Heart left ventricle (tissue), 16 donors: ENCODE results near the gene KRR1. TPM values are rescaled to one million over a fixed set of nuclear protein-coding genes. Genes with fewer than 3 reads are reported as not detected.

Experiments
- ATAC-seq, 4 donors: fragments of 200-7000 bp; cut with Tn5 transposase; one replicate each; pipeline ENCODE4 v1.9.1; 2020 to 2022; ENCODE audit warnings: moderate library complexity in 4 of 4, mild to moderate bottlenecking in 3 of 4, moderate number of reproducible peaks in 1 of 4
- DNase-seq, 5 donors: peaks; one replicate each; pipeline ENCODE4 v3.0.0-alpha.2; 2020
- H3K27ac ChIP-seq, 12 donors: fragments of 200-600 bp; sonication (generic) in 4 of 12; one replicate each; pipeline versions ENCODE4 v1.5.0 to v1.8.0; 2016 to 2022; ENCODE audit warnings: mild to moderate bottlenecking in 2 of 12
- H3K27me3 ChIP-seq, 9 donors: fragments of 200-600 bp; sonication (generic) in 2 of 9; one replicate each; pipeline versions ENCODE4 v1.5.1 to v1.8.0; 2016 to 2022; ENCODE audit warnings: mild to moderate bottlenecking in 3 of 9
- H3K36me3 ChIP-seq, 9 donors: fragments of 200-600 bp; sonication (generic) in 2 of 9; one replicate each; pipeline versions ENCODE4 v1.5.0 to v1.8.0; 2018 to 2022; ENCODE audit warnings: mild to moderate bottlenecking in 2 of 9
- H3K4me1 ChIP-seq, 12 donors: fragments of 200-600 bp; sonication (generic) in 4 of 12; one replicate each; pipeline versions ENCODE4 v1.5.0 to v1.8.0; 2016 to 2022; ENCODE audit warnings: mild to moderate bottlenecking in 3 of 12
- H3K4me3 ChIP-seq, 12 donors: fragments of 200-600 bp; sonication (generic) in 4 of 12; one replicate each; pipeline versions ENCODE4 v1.5.0 to v1.8.0; 2017 to 2022; ENCODE audit warnings: mild to moderate bottlenecking in 9 of 12, moderate library complexity in 4 of 12
- H3K9me3 ChIP-seq, 12 donors: fragments of 200-600 bp; sonication (generic) in 4 of 12; one replicate each; pipeline versions ENCODE4 v1.5.0 to v1.8.0; 2016 to 2022; ENCODE audit warnings: mild to moderate bottlenecking in 1 of 12
- POLR2A ChIP-seq, 2 donors: fragments of 450-650 bp; IDR thresholded peaks; one replicate each; pipeline ENCODE4 v1.6.1; 2017; ENCODE audit warnings: antibody characterized with exemption in 2 of 2, mild to moderate bottlenecking in 2 of 2, moderate library complexity in 2 of 2
- WGBS, 4 donors: extraction: QIAGEN DNeasy Blood & Tissue Kit in 2 of 4; methylation state at CpG; one replicate each; pipeline versions ENCODE4 v1.1.5 to v1.1.7; 2013 to 2018; 5-methylcytosine and 5-hydroxymethylcytosine counted together
- intact Hi-C, 10 donors: fragments of 100-400 bp; cut with DNase I; formaldehyde crosslinking; loops; one replicate each; pipeline versions ENCODE4 v1.11.1 to v1.14.2; 2022
- polyA plus RNA-seq, 2 donors: library from polyadenylated mRNA; stranded (reverse); fragments of 200-250 nt; gene quantifications; one replicate each; pipeline ENCODE4 v1.2.3, GENCODE V29; 2013
- total RNA-seq, 9 donors: library from RNA; depleted of rRNA in 2 of 9; stranded (reverse); fragments of >200 nt in 2 of 9; fragmentation: NEBNext Ultra II Directional in 3 of 9; extraction: Animal tissue kit (Norgen Biotek cat#: 25700) in 3 of 9; gene quantifications; one replicate each; pipeline versions ENCODE4 v1.1.0 to v1.2.4, GENCODE V29; 2016 to 2023
- TF ChIP-seq, protein P1 (sequence below), 12 donors: fragments of 200-600 bp; sonication (generic) in 4 of 12; IDR thresholded peaks; one replicate each; pipeline versions ENCODE4 v1.5.0 to v1.8.0; 2018 to 2022; ENCODE audit warnings: antibody characterized with exemption in 12 of 12, mild to moderate bottlenecking in 5 of 12
- donor health status: ischemic (EF 13 %, LVEDD 7.1; RV severe dilation, severe dysfunction).
- donor health status: healthy with polysubstance abuse.
- donor health status: DM: no; HTN: yes; CAD: no.
- donor health status: DM: no; HTN: no; CAD: no.
- donor health status: ischemic (EF 25% LVEDD 6.9; RV normal size, moderate dysfunction).
- donor health status: ischemic (EF 25% LVEDD 5.7; RV mildly dilated, moderate dysfunction).
- donor health status: healthy.
- donor health status: DM: yes; HTN: yes; CAD: no.
- donor health status: ischemic (EF 35%, LVEDD 5.7; RV mildly dilated, moderate dysfunction).
- donor health status: nonischemic (EF 11% LVEDD 7.7; RV severe dilation, severe dysfunction).
- donor health status: DM: yes; HTN: yes; CAD: no.
- donor health status: PGD.
- donor health status: ischemic (EF 29% LVEDD 5.4; RV normal size, mild dysfunction).
- donor health status: nonischemic (EF 23%, LVEDD 6.1; RV moderate dilation, normal function).

KRR1 gene
- total and polyA plus RNA-seq, 11 donors = 9.3 to 42.6 (median 30.5) TPM

DNA sequence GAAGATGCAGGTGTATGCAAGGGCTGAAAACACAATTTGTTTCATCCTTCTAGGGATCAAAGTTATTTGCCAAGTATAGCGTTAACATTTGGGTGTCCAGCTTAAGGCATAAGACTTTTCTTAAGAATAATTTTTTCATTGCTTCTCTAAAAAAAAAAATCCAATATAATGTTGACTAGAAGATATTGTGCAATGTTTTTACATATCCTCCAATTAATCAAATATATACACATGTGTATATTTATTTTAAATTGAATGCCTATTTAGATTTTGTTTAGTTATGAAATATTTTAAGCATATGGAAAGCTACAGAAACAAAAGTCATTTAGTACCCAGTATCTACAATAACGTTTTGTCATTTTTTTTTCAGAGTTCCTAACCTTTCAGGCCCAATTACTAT lies 28.5 kb upstream of the KRR1 start:
- no peak overlapping the region for H3K4me3 ChIP-seq
- no peak for DNase-seq
- no peak for TF ChIP-seq POLR2A (IDR thresholded peaks at IDR 0.05)
- TF ChIP-seq, protein P1, sequence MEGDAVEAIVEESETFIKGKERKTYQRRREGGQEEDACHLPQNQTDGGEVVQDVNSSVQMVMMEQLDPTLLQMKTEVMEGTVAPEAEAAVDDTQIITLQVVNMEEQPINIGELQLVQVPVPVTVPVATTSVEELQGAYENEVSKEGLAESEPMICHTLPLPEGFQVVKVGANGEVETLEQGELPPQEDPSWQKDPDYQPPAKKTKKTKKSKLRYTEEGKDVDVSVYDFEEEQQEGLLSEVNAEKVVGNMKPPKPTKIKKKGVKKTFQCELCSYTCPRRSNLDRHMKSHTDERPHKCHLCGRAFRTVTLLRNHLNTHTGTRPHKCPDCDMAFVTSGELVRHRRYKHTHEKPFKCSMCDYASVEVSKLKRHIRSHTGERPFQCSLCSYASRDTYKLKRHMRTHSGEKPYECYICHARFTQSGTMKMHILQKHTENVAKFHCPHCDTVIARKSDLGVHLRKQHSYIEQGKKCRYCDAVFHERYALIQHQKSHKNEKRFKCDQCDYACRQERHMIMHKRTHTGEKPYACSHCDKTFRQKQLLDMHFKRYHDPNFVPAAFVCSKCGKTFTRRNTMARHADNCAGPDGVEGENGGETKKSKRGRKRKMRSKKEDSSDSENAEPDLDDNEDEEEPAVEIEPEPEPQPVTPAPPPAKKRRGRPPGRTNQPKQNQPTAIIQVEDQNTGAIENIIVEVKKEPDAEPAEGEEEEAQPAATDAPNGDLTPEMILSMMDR (IDR thresholded peaks at IDR 0.05) = no peak
- H3K9me3 ChIP-seq = no peaks in the 10 kb centered on the region
- ATAC-seq = no peak
- intact Hi-C loops = no loop called here
- H3K36me3 ChIP-seq = no peaks in the 10 kb centered on the region
- no peaks in the 10 kb centered on the region for H3K27me3 ChIP-seq
- no peaks in the 10 kb centered on the region for H3K4me1 ChIP-seq
- no peak overlapping the region for H3K27ac ChIP-seq
- WGBS, 4 donors = 76 to 91% (median 82%) methylated on average over 2 of the region's 2 CpGs

DNA sequence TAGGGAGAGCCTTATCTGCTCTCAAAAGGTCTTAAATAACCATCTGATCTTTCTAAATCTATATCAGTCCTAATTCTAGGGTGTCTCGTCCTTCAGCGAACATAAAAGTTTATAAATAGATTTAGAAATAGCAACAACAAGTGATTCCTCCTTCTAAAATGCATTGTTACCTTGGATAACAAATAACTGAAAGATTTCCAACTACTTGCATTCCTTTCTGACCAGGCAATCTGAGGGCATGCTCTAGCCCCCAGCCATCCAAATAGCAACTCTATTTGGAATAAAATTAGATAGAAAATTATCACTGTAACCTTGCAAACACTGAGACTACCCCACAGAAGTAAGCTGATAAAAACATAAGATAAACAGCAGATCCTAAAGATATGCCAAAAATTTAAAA lies 21.8 kb upstream of the KRR1 start:
- ATAC-seq = no peak
- intact Hi-C loops = no loop called here
- WGBS, 4 donors = 52 to 68% (median 56%) methylated on average over 2 of the region's 2 CpGs
- no peak overlapping the region for H3K27ac ChIP-seq
- H3K4me1 ChIP-seq = peaks cover 0 to 6% (median 0%) of the 10 kb centered on the region in 12 donors
- no peak for TF ChIP-seq POLR2A (IDR thresholded peaks at IDR 0.05)
- TF ChIP-seq, protein P1 (IDR thresholded peaks at IDR 0.05) = no peak
- no peak for DNase-seq
- H3K27me3 ChIP-seq = no peaks in the 10 kb centered on the region
- no peaks in the 10 kb centered on the region for H3K9me3 ChIP-seq
- no peaks in the 10 kb centered on the region for H3K36me3 ChIP-seq
- no peak overlapping the region for H3K4me3 ChIP-seq

DNA sequence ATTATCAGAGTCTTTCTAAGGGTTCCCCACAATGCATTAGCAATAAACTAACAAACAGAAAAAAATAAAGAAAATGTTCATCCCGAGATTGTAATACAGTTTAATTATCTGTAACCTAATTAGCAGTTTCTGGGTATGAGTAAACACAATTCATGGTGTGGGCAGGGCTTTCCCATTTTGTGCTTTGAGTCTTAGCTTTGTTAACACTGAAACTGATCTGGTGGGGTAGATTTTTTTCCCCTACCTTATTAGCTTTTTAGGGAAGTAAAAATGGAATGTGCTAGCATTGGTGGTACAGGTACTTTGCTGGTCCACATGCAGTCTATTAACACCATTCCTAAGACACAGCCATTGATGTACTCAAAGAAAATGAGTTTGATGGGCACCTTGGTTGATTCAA lies 18.4 kb upstream of the KRR1 start:
- Histone ChIP-seq H3K4me1 (peaks cover 0 to 6% (median 0%) of the 10 kb centered on the region in 12 donors), H3K36me3 (no peaks in the 10 kb centered on the region), H3K27me3 (no peaks in the 10 kb centered on the region), H3K9me3 (no peaks in the 10 kb centered on the region), H3K4me3 (no peak overlapping the region), H3K27ac (no peak overlapping the region)
- ATAC-seq (no peak), DNase-seq (no peak)
- no peak for TF ChIP-seq POLR2A (IDR thresholded peaks at IDR 0.05)
- TF ChIP-seq, protein P1 (IDR thresholded peaks at IDR 0.05) = no peak
- intact Hi-C loops = loop anchor here in 9 of 10 donors (5.0 to 10.0 kb wide), 4 partner anchors 502 to 817 kb away; partner anchors contain the start of genes BBS10 (in 5 of the 9) and PHLDA1 (in 1 of the 9)
- WGBS, 4 donors = 69 to 88% (median 75%) methylated on average over 1 of the region's 1 CpG

DNA sequence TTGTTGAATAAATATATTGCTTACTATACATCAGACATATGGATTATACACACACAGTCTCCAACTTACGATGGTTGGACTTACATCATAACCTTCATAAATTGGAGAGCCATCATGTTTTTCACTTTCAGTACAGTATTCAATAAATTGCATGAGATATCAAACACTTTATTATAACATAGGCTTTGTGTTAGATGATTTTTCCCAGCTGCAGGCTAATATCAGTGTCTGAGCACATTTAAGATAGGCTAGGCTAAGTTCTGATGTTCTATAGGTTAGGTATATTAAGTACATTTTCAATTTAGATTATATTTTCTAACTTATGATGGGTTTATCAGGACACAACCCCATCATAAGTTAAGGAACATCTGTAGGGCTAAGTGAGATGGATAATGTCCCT lies 17.9 kb upstream of the KRR1 start:
- intact Hi-C loops = loop anchor here in 9 of 10 donors (5.0 to 10.0 kb wide), 4 partner anchors 503 to 818 kb away; partner anchors contain the start of genes BBS10 (in 5 of the 9) and PHLDA1 (in 1 of the 9)
- ATAC-seq = no peak

More for the DNA sequence above, 17.9 kb upstream of the KRR1 start:
- DNase-seq = no peak
- 85 to 97% (median 95%) methylated on average over 1 of the region's 1 CpG for WGBS, 4 donors
- Histone ChIP-seq H3K4me1 (peaks cover 0 to 6% (median 0%) of the 10 kb centered on the region in 12 donors), H3K27me3 (no peaks in the 10 kb centered on the region), H3K4me3 (no peak overlapping the region), H3K27ac (no peak overlapping the region), H3K9me3 (no peaks in the 10 kb centered on the region), H3K36me3 (no peaks in the 10 kb centered on the region)
- TF ChIP-seq, protein P1 (IDR thresholded peaks at IDR 0.05) = no peak
- no peak for TF ChIP-seq POLR2A (IDR thresholded peaks at IDR 0.05)
